Measurements from ENCODE around the gene KCNK7. TPM values are rescaled to one million over a fixed set of nuclear protein-coding genes. Genes with fewer than 3 reads are reported as not detected.

Gene KCNK7
- total and polyA plus RNA-seq, 2 experiments from 2014 or later, result not detected

- Histone ChIP-seq H3K4me1 (ENCODE audit: insufficient read depth) (no peaks in the 10 kb centered on the region), H3K79me2 (ENCODE audit: insufficient read depth) (no peaks in the 10 kb centered on the region), H3K9me3 (ENCODE audit: low read depth) (no peaks in the 10 kb centered on the region), H3F3A (ENCODE audit: insufficient read depth) (peaks cover 14% of the 10 kb centered on the region), H4K20me1 (ENCODE audit: insufficient read depth) (no peaks in the 10 kb centered on the region), H3K36me3 (ENCODE audit: low read depth) (0 out of 2 replicates have a peak, but pooled peaks cover 6% of the 10 kb centered on the region), H3K4me2 (ENCODE audit: unreplicated experiment) (no peak overlapping the region), H2AFZ (no peak overlapping the region), H3K4me3 (no peak overlapping the region), H3K27ac (no peak overlapping the region), H3K9me2 (ENCODE audit: insufficient read depth) (no peaks in the 10 kb centered on the region), H3K9ac (no peak overlapping the region), H3K27me3 (replicated peaks; ENCODE audit: insufficient read depth) (no peaks in the 10 kb centered on the region)
- in situ Hi-C loops (cut with MboI), result no loop called here
- WGBS, 2 experiments (ENCODE audit: low coverage in 1 of 2, low lambda C conversion rate in 2 of 2, missing lambda C conversion rate in 2 of 2), result 42 to 48% methylated on average over 3 of the region's 3 CpGs
- TF ChIP-seq EZH2phosphoT487 (IDR thresholded peaks at IDR 0.05; ENCODE audit: insufficient read depth, low read depth) (no peak), EZH2 (IDR thresholded peaks at IDR 0.05; ENCODE audit: insufficient read depth, poor library complexity, severe bottlenecking) (no peak)
- no peak for DNase-seq
These were observed 469 bp downstream of the KCNK7 start for GRCh38 chr11:65595131-65595530.

- 85 to 86% methylated on average over 25 to 26 of the region's 26 CpGs for WGBS, 2 experiments (ENCODE audit: low coverage in 1 of 2, low lambda C conversion rate in 2 of 2, missing lambda C conversion rate in 2 of 2)
- in situ Hi-C loops (cut with MboI), result no loop called here
- no peaks in the 10 kb centered on the region for H3K27me3 ChIP-seq (replicated peaks; ENCODE audit: insufficient read depth)
- H3K9me3 ChIP-seq (ENCODE audit: low read depth), result no peaks in the 10 kb centered on the region
- no peak overlapping the region for H3K4me2 ChIP-seq (ENCODE audit: unreplicated experiment)
- H3F3A ChIP-seq (ENCODE audit: insufficient read depth), result peaks cover 14% of the 10 kb centered on the region
- H3K79me2 ChIP-seq (ENCODE audit: insufficient read depth), result no peaks in the 10 kb centered on the region
- DNase-seq, result no peak
- TF ChIP-seq EZH2 (IDR thresholded peaks at IDR 0.05; ENCODE audit: insufficient read depth, poor library complexity, severe bottlenecking), result no peak
- TF ChIP-seq EZH2phosphoT487 (IDR thresholded peaks at IDR 0.05; ENCODE audit: insufficient read depth, low read depth), result no peak
- H4K20me1 ChIP-seq (ENCODE audit: insufficient read depth), result no peaks in the 10 kb centered on the region
- H3K9ac ChIP-seq, result no peak overlapping the region
- H3K36me3 ChIP-seq (ENCODE audit: low read depth), result 0 out of 2 replicates have a peak, but pooled peaks cover 6% of the 10 kb centered on the region
- H3K4me3 ChIP-seq, result no peak overlapping the region
- H3K4me1 ChIP-seq (ENCODE audit: insufficient read depth), result no peaks in the 10 kb centered on the region
- no peaks in the 10 kb centered on the region for H3K9me2 ChIP-seq (ENCODE audit: insufficient read depth)
- H2AFZ ChIP-seq, result no peak overlapping the region
- no peak overlapping the region for H3K27ac ChIP-seq
These were observed 1.8 kb downstream of the KCNK7 start for GRCh38 chr11:65593518-65594414.

GRCh38 chr11:65592858-65593517, 2.6 kb downstream of the KCNK7 start:
- H3F3A ChIP-seq (ENCODE audit: insufficient read depth), result peaks cover 14% of the 10 kb centered on the region
- TF ChIP-seq EZH2 (IDR thresholded peaks at IDR 0.05; ENCODE audit: insufficient read depth, poor library complexity, severe bottlenecking) (no peak), EZH2phosphoT487 (IDR thresholded peaks at IDR 0.05; ENCODE audit: insufficient read depth, low read depth) (no peak)
- H3K9me2 ChIP-seq (ENCODE audit: insufficient read depth), result no peaks in the 10 kb centered on the region
- H4K20me1 ChIP-seq (ENCODE audit: insufficient read depth), result no peaks in the 10 kb centered on the region
- no peak overlapping the region for H3K4me3 ChIP-seq
- H3K27ac ChIP-seq, result no peak overlapping the region
- H3K9ac ChIP-seq, result no peak overlapping the region
- in situ Hi-C loops (cut with MboI), result no loop called here
- H3K27me3 ChIP-seq (replicated peaks; ENCODE audit: insufficient read depth), result no peaks in the 10 kb centered on the region
- DNase-seq, result no peak
- H2AFZ ChIP-seq, result no peak overlapping the region
- 94% methylated on average over 19 to 22 of the region's 22 CpGs for WGBS, 2 experiments (ENCODE audit: low coverage in 1 of 2, low lambda C conversion rate in 2 of 2, missing lambda C conversion rate in 2 of 2)
- no peaks in the 10 kb centered on the region for H3K4me1 ChIP-seq (ENCODE audit: insufficient read depth)
- H3K4me2 ChIP-seq (ENCODE audit: unreplicated experiment), result no peak overlapping the region
- 0 out of 2 replicates have a peak, but pooled peaks cover 6% of the 10 kb centered on the region for H3K36me3 ChIP-seq (ENCODE audit: low read depth)
- no peaks in the 10 kb centered on the region for H3K79me2 ChIP-seq (ENCODE audit: insufficient read depth)
- no peaks in the 10 kb centered on the region for H3K9me3 ChIP-seq (ENCODE audit: low read depth)

- H3F3A ChIP-seq (ENCODE audit: insufficient read depth), result peaks cover 14% of the 10 kb centered on the region
- 87 to 96% methylated on average over 43 to 105 of the region's 106 CpGs for WGBS, 2 experiments (ENCODE audit: low coverage in 1 of 2, low lambda C conversion rate in 2 of 2, missing lambda C conversion rate in 2 of 2)
- TF ChIP-seq EZH2phosphoT487 (IDR thresholded peaks at IDR 0.05; ENCODE audit: insufficient read depth, low read depth), result no peak
- no peak for TF ChIP-seq EZH2 (IDR thresholded peaks at IDR 0.05; ENCODE audit: insufficient read depth, poor library complexity, severe bottlenecking)
- no peaks in the 10 kb centered on the region for H3K9me3 ChIP-seq (ENCODE audit: low read depth)
- H3K9ac ChIP-seq, result no peak overlapping the region
- H3K4me1 ChIP-seq (ENCODE audit: insufficient read depth), result no peaks in the 10 kb centered on the region
- no peak for DNase-seq
- H2AFZ ChIP-seq, result no peak overlapping the region
- no peaks in the 10 kb centered on the region for H4K20me1 ChIP-seq (ENCODE audit: insufficient read depth)
- 0 out of 2 replicates have a peak, but pooled peaks cover 6% of the 10 kb centered on the region for H3K36me3 ChIP-seq (ENCODE audit: low read depth)
- no peaks in the 10 kb centered on the region for H3K79me2 ChIP-seq (ENCODE audit: insufficient read depth)
- H3K27me3 ChIP-seq (replicated peaks; ENCODE audit: insufficient read depth), result no peaks in the 10 kb centered on the region
- no peak overlapping the region for H3K4me2 ChIP-seq (ENCODE audit: unreplicated experiment)
- in situ Hi-C loops (cut with MboI), result no loop called here
- no peak overlapping the region for H3K4me3 ChIP-seq
- no peak overlapping the region for H3K27ac ChIP-seq
- no peaks in the 10 kb centered on the region for H3K9me2 ChIP-seq (ENCODE audit: insufficient read depth)
These were observed 3.4 kb downstream of the KCNK7 start for GRCh38 chr11:65591939-65592857.

Measured in GM23248 (cell line).